Left cardiac atrium (tissue), 4 donors: ENCODE data around the gene RAD51B. TPM values are rescaled to one million over a fixed set of nuclear protein-coding genes. Genes with fewer than 3 reads are reported as not detected.

ENCODE experiments used
- ATAC-seq, 2 donors: fragments of 200-7000 bp; cut with Tn5 transposase; one replicate each; pipeline ENCODE4 v1.9.1; 2020; ENCODE audit warnings: mild to moderate bottlenecking in 2 of 2, moderate library complexity in 2 of 2
- DNase-seq: peaks from one replicate; pipeline ENCODE4 v3.0.0-alpha.2; 2020
- intact Hi-C, 2 donors: fragments of 100-400 bp; cut with DNase I; formaldehyde crosslinking; loops; one replicate each; pipeline versions ENCODE4 v1.14.1 to v1.15.1; 2022 to 2023
- total RNA-seq, 2 donors: library from RNA; stranded (reverse); fragmentation: NEBNext Ultra II Directional; extraction: Animal tissue kit (Norgen Biotek cat#: 25700); gene quantifications; one replicate each; pipeline ENCODE4 v1.2.1, GENCODE V29; 2021
- donor health status: DM: no; HTN: yes; CAD: no.
- donor health status: DM: no; HTN: yes; CAD: no; lungs with severe emphysema.
- donor health status: DM: yes; HTN: yes; CAD: no.
- donor health status: Dilated cardiomyopathy.

Gene RAD51B
- total RNA-seq, 2 donors from 2014 or later = 4.4 to 6.6 TPM

DNA sequence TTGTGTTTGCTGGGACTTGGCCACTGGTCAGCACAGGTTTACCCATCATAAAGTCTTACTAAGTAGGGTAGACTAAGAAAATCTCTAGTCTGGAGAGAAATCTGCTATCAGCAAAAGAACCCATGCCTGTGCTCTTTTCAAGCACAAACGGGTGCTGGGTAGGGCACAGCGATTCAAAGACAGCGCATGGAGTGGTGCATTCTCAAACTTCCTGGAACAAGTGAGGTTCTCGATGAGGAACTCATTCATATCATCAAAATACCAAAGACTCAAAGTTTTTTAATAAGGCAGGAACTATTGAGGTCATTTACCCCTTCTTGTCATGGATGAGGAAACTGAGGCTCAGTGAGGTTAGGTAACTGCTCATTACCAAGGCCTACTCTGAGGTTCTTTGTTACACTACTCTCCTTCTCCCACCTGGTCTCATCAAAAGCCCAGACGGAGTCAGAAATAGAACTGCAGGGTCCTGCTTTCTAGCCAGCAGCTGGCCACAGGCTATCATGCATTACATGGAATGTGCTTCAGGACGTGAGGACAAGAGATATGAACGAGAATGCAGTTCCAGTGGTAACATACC is 583.0 kb downstream of the RAD51B start:
- ATAC-seq (peak in 1 of 2 donors; percentile 19), DNase-seq (no peak)
- intact Hi-C loops = no loop called here

GRCh38 chr14:68403191-68404145 is 583.9 kb downstream of the RAD51B start:
- intact Hi-C loops = no loop called here
- peak; percentile 33 to 85 for ATAC-seq

GRCh38 chr14:68404146-68404527 is 584.6 kb downstream of the RAD51B start:
- no peak for DNase-seq
- intact Hi-C loops = no loop called here
- no peak for ATAC-seq

More at GRCh38 chr14:68403191-68404145, 583.9 kb downstream of the RAD51B start:
- DNase-seq = no peak

GRCh38 chr14:68404652-68405183 is 585.1 kb downstream of the RAD51B start:
- intact Hi-C loops = no loop called here
- ATAC-seq (peak; percentile 5 to 13), DNase-seq (no peak)

DNA sequence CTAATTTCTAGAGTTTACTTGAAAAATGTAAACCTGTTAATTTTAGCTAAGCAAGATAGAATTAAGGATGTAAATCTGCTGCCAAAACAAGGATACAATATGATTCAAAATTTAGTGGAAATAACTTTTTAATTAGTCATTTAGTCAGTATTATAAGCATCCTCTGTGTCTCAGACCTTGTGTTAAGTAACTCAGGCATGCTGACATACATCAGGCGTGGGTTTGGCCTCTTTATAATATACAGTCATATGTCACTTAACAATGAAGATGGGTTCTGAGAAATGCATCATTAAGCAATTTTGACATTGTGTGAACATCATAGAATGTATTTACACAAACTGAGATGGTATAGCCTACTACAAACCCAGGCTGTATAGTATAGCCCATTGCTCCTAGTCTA is 586.4 kb downstream of the RAD51B start:
- DNase-seq (no peak), ATAC-seq (no peak)
- intact Hi-C loops = no loop called here

- DNase-seq (no peak), ATAC-seq (no peak)
- intact Hi-C loops = no loop called here
Observed at GRCh38 chr14:68407285-68407684, 587.7 kb downstream of the RAD51B start.

DNA sequence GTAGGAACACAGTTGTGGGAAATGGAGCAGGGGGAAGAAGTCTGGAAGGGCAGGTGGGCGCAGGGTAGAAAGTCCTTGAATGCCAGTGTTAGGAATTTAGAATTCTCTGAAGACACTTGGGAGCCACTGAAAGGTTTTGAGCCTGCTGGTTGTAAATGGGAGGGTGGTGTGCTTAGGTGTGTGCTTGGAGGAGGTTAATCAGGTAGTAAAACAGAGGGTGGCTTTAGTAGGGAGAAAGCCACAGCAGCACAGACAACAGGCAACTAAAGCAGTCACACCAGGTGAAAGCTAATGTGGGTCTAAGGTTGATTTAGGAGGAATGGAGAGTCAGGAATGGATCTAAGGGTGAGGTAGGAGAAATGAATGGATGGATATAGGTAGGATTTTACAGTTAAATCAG is 588.2 kb downstream of the RAD51B start:
- no peak for DNase-seq
- intact Hi-C loops = no loop called here
- ATAC-seq = no peak

GRCh38 chr14:68408680-68409079 is 589.1 kb downstream of the RAD51B start:
- intact Hi-C loops = no loop called here
- no peak for DNase-seq
- no peak for ATAC-seq

- intact Hi-C loops = no loop called here
- DNase-seq = no peak
- ATAC-seq = peak in 1 of 2 donors; percentile 40
Observed at GRCh38 chr14:68409387-68409786, 589.8 kb downstream of the RAD51B start.

GRCh38 chr14:68412505-68413465 is 593.2 kb downstream of the RAD51B start:
- intact Hi-C loops = no loop called here
- DNase-seq (no peak), ATAC-seq (no peak)

- no peak for DNase-seq
- no peak for ATAC-seq
- intact Hi-C loops = no loop called here
Observed at GRCh38 chr14:68413509-68413908, 593.9 kb downstream of the RAD51B start.

- no peak for DNase-seq
- ATAC-seq = peak in 1 of 2 donors; percentile 27
- intact Hi-C loops = no loop called here
Observed at GRCh38 chr14:68414121-68414520, 594.5 kb downstream of the RAD51B start.

DNA sequence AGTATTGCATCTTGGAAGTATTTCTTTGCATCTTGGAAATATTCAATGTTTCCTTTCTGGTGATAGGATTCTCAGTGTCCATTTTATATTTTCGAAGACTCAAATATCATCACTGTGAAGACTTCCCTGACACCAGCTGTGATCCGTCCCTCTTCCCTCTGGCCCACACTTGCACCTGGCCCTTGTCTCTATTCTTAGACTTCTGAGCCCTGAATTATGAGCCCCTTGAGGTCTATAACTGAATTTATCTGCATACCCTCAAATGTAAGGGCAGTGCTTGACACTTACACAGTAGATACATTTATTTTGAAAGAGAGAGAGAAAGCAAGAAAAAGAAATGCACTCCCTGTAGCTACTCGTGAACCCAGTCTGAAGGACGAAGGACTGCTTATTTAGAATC is 596.6 kb downstream of the RAD51B start:
- no peak for ATAC-seq
- DNase-seq = no peak
- intact Hi-C loops = no loop called here

DNA sequence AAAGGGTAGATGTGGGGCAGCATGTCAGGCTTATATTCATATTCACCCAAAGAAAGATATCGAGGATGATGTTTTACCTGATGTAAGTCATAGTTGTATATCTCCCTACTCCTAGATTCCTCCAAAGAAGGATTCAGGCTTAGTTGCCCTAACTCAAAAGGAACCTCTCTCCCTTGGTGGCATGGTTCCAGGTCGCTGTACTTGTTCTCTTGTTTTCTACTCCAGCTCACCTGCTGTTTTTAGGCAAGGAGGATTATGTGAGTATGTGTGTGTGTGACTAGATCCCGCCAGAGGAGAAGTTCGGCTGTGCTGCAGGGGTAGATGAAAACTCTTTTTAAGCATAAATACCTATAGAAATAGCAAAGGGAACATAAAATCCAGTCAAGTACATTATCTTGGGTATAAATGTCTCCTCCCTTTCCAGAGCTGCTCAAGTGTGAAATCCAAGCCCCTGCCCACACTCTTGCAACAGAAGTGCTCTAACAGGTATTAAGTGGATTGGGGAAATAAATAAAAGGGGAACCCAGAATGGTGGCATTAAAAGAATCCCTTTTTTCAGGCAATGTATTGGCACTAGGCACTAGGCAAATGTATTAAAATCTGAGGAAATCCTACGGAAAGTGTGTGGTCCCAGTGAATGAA is 597.6 kb downstream of the RAD51B start:
- no peak for ATAC-seq
- DNase-seq = no peak
- intact Hi-C loops = no loop called here

- ATAC-seq (no peak), DNase-seq (no peak)
- intact Hi-C loops = no loop called here
Observed at GRCh38 chr14:68418174-68419118, 598.9 kb downstream of the RAD51B start.

DNA sequence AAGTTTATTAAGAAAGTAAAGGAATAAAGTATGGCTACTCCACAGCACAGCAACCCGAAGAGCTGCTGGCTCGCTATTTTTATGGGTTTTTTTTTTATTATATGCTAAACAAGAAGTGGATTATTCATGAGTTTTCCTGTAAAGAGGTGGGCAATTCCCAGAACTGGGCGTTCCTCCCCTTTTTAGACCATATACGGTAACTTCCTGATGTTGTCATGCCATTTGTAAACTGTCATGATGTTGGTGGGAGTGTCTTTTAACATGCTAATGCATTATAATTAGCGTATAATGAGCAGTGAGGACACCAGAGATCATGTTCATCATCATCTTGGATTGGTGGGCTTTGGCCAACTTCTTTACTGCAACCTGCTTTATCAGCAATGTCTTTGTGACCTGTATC is 600.8 kb downstream of the RAD51B start:
- DNase-seq = no peak
- no peak for ATAC-seq
- intact Hi-C loops = no loop called here

- ATAC-seq = no peak
- intact Hi-C loops = no loop called here
- no peak for DNase-seq
Observed at GRCh38 chr14:68421116-68421515, 601.5 kb downstream of the RAD51B start.

DNA sequence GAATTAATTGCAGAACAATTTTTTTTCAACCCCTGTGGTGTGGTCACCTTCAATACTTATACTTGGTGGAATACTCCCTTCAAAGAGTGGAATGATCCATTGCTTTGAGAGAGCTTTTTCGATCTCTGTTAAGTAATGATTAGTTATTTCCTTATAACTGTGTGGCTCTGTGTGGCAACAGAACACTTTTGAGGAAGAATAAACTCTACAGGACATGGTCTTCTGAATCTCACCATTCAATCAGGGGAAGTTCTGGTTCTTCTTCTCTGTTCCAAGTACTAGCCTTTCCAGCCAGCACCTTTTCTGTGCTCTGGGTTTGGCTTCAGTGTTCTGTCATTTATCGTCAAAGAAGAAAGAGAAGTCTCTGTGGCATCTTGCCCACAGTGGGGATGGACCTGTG is 604.1 kb downstream of the RAD51B start:
- DNase-seq (no peak), ATAC-seq (no peak)
- intact Hi-C loops = no loop called here
